Measurements from ENCODE around the gene IKBKE. TPM values are rescaled to one million over a fixed set of nuclear protein-coding genes. Genes with fewer than 3 reads are reported as not detected.
A peak's percentile ranks its signal among the peaks of the same experiment; 100 is the strongest.
"Not testable (repeated sequence)": the region's sequence is repeated elsewhere in the genome, so short reads cannot be mapped to it uniquely, and the experiment has no call there.

IKBKE gene
- total RNA-seq, 1 donor from 2014 or later = 6.5 TPM

GRCh38 chr1:206476058-206476457, 5.8 kb downstream of the IKBKE start:
- no peak for DNase-seq

DNA sequence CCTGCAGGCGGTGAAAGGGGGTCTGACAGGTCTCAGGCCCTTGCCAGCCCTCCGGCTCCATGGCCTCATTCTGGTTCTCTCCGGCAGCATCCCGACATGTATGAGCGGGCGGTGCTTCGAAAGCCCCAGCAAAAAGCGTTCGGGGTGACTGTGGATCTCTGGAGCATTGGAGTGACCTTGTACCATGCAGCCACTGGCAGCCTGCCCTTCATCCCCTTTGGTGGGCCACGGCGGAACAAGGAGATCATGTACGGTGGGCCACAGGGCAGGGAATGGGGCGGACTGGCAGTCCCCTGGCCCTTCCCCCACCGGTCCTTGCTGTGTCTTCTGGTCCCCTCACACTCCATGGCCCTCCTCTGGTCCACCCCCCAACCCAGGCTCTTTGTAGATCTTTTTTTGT, 6.3 kb downstream of the IKBKE start:
- DNase-seq = no peak

DNA sequence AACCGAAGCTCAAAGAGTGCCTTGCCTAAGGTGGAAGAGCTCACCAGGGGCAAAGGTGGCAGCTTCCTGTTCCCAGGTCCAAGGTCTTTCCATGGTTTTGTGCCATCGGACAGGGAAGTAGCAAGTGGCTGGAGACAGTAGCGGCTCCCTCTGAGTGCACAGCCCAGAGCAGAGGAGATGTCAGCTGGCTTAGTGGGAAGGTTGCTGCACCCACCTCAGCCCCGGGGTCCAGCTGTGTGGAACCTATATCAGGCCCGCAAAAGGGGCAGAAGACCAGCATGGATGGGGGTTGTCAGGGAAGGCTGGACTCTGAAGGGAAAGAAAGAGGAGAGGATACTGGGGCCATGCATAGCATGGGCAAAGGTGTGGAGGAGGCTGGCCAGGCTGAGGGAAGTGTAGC, 6.8 kb downstream of the IKBKE start:
- DNase-seq = no peak

GRCh38 chr1:206477581-206478380, 7.5 kb downstream of the IKBKE start:
- no peak for DNase-seq

- DNase-seq = no peak
Measured at GRCh38 chr1:206478746-206479145, 8.5 kb downstream of the IKBKE start.

DNA sequence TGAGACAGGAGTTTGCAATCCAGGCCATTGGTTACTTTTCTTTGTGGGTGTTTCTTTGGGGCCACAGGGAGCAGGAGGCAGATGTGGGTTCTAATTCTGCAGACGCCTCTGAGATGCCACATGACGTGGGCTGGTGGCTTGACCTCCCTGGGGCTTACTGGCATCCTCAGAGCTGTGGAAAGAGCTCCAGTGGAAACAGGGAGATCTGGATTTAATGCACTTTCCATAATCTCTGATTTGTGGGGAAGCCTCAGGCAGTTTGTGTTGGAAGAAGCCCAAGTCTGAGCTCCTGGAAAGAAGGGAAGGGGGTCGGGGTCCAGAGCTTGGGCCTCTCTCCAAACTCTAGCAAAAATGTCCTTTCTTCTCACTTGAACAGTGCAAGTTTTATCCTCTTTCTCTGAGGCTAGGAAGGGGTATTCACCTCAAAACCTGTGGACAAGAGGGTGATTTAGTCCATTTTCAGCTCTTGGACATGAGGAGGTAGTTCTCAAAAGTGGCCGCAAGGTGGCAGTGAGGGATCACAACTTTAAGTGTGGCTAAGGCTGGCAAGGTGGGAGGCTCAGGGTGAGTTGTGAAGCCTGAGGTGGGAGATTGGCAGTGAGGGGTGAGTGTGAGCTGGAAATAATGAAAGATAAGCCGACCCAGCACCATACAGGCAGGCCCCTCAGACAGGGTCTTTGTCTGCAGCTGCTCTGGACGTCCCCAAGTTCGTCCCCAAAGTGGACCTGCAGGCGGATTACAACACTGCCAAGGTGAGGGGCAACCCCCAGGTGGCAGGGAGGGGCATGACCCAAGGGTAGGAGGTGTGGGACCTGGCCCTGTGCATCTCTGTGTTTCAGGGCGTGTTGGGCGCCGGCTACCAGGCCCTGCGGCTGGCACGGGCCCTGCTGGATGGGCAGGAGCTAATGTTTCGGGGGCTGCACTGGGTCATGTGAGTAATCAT, 9.2 kb downstream of the IKBKE start:
- peak; percentile 24 for DNase-seq

GRCh38 chr1:206480211-206480610, 9.9 kb downstream of the IKBKE start:
- DNase-seq = no peak

- DNase-seq = no peak
Measured at GRCh38 chr1:206482611-206483010, 12.3 kb downstream of the IKBKE start.

GRCh38 chr1:206483864-206484263, 13.6 kb downstream of the IKBKE start:
- DNase-seq = not testable (repeated sequence)

DNA sequence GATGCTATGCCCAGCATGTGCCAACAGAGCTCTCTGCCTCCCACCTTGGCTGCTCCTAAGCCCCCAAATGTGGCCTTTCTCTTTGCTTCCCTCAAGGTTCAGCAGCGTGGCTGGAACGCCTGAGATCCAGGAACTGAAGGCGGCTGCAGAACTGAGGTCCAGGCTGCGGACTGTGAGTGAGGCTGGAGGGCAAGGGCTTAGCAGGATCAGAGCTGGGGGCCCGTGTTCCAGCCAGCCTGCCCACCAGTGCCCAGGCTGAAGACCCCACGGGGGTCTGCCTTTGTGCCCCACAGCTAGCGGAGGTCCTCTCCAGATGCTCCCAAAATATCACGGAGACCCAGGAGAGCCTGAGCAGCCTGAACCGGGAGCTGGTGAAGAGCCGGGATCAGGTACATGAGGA, 14.6 kb downstream of the IKBKE start:
- DNase-seq = no peak

- DNase-seq = no peak
Measured at GRCh38 chr1:206486995-206487788, 16.9 kb downstream of the IKBKE start.

DNA sequence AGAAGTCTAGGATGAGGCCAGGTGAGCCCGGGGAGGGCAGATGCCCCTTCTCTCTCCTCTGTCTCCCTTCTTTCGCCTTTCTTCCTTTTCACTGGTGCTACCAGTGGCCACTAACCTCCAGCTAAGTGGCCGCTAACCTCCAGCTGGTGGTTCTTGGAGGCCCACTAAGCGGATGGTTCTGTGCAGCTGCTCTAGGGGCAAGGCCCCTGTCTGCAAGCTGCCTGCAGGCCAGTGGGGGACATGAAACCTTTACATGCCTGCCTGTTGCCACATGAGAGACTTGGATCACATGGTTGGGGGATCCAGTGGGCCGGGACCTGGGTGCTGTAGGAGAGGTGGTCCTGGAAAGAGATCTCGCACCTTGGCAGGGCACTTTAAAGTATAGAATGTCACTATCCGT, 17.7 kb downstream of the IKBKE start:
- DNase-seq = no peak

DNA sequence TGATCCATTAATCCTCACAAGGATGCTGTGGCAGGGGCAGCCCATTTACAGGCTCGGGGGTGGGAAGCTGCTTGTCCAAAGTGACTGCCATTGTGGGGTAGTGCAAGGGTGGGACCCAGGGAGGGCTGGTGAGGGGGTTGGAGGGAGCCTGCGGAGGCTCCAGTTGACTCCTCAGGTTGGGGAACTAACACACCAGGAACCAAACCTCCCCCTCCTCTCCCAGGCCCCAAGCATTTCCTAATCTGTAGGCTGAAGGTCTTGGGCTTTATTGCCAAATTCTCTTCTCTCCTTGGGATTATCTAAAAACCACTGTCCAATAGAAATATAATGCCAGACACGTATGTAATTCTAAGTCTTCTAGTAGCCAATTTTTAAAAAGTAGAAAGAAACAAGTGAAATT, 18.2 kb downstream of the IKBKE start:
- DNase-seq = no peak

- no peak for DNase-seq
Measured at GRCh38 chr1:206489980-206490770, 19.9 kb downstream of the IKBKE start.

DNA sequence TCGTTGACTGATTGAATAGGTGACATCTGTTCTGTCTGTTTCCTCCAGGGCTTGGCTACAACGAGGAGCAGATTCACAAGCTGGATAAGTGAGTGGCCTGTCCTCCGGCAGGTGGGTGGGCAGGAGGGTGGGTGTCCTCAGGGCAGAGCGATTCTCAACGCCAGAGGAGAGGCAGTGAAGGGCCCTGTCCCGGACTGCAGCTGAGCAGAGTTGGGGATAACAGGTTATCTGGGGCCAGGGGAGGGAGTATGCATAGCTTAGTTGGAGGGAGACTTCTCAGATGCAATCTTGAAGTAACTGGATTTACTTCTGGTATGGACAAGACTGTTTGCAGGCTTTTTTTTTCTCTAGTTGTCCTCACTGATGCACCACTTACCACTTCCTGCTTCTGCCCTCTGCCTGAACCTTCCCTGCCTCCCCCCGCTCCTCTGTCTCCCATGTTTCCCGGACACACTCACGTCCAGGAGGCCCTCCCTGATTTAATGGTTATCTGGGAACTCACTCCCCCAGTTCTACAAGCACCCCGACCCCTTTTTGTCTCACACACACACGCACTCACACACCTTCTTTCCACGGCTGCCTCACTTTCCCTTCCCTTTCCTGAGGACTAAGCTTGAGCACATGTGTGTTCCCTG, 20.6 kb downstream of the IKBKE start:
- no peak for DNase-seq

DNA sequence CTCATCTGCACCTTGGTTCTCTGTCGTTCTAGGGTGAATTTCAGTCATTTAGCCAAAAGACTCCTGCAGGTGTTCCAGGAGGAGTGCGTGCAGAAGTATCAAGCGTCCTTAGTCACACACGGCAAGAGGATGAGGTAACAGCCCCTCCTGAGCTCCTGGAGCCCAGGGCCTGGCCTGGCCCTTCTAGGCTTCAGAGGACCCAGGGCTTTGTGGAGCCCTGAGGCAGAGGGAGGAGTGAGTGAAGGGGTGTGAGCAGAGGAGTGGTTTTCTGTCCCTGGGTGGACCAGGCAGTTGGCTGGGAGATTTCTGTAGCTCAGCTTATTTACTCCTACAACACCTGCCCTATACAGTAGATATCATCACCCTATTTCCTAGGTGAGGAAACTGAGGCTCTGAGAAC, 21.3 kb downstream of the IKBKE start:
- DNase-seq = no peak

- no peak for DNase-seq
Measured at GRCh38 chr1:206492589-206492988, 22.3 kb downstream of the IKBKE start.

DNA sequence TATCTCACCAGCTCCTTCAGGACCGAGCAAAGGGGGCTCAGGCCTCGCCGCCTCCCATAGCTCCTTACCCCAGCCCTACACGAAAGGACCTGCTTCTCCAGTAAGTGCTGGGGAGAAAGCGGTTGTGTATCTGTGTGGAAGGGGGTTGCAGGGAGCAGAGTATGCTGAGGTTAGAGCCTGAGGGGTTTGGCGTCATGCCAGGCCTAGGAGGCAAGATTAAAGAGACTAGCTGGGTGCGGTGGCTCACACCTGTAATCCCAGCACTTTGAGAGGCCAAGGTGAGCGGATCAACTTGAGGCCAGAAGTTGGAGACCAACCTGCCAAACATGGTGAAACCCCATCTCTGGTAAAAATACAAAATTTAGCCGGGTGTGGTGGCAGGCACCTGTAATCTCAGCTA, 23.0 kb downstream of the IKBKE start:
- DNase-seq = no peak

- no peak for DNase-seq
Measured at GRCh38 chr1:206495011-206495461, 24.8 kb downstream of the IKBKE start.

DNA sequence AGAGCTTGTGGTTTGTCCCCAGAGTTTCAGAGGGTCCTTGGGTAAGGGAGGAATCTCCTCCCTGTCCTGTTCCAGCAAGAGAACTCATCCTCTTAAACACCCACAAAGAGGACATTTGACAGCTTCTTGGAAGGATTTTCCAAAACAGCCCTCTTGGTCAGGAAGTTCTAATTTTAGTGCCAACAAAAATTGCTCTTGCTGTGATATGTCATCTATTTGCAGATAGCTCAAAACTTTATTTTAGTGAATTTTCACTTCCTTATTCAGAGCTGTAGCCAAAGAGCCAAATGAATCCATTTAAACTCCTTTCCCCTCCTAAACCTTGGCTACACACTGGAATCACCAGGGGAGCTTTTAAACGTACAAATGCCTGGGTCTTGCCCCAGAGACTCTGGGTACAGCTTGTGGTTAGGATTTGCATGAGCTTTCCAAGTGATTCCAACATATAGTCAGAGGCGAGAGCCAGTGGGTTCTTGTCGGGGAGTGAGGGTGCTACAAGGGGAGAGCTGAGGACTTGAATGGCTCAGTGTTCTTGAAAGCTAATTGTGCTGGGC, 25.3 kb downstream of the IKBKE start:
- DNase-seq = peak; percentile 11
